NOMO-1 (cell line): ENCODE measurements around the gene BCAP29.

ENCODE experiments used
- DNase-seq, 2 experiments: peaks; one replicate each; lab custom pipeline; 2025; ENCODE audit not compliant: unreplicated experiment in 2 of 2; lab: John Stamatoyannopoulos, UW

BCAP29 gene

DNA sequence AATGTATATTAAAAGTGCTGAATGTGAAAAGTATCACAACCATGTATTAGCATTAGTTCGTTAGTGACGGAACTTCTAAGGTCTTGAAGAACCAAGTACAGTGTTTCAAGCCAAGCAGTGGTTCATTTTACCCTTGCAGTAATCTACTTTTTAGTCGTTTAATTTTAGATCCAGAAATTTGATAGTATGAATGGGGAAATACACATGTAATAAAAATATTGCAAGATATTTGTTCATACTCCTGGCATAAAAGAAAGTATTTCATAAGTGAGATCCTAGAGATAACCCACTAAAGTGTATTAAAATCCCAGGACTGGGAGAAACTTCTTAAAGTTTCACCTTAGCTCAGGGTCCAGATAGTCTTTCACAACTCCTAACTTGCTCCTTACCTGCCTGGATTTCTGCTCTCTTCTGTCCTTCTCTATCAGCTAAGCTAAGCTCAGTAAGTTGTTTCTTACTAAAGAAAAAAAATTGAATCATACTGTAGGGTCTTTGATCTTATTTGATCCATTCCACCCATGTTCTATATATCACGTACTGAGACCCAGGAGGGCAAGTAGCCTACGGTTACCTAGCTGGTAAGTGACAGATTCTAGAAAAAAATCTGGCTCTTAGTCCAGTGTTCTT, 1.5 kb downstream of the BCAP29 start:
- DNase-seq: no peak

DNA sequence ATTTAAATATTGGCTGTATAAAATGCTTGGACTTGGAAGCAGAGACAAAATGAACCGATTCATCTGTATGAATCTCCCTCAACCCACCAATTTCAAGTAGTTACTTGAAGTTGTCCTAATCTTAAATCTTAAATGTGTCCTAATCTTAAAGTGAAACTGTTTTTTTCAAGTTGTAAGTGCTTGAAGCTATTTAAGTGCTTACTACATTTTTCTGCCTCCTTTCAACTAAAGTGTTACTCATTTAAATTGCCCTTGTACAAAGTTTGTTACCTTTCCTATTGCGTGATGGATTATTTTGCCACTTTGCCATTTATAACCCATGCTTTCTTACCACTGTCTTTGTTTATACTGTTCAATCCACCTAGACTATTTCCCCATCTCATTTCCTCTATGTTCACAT, 2.8 kb downstream of the BCAP29 start:
- no peak for DNase-seq

DNA sequence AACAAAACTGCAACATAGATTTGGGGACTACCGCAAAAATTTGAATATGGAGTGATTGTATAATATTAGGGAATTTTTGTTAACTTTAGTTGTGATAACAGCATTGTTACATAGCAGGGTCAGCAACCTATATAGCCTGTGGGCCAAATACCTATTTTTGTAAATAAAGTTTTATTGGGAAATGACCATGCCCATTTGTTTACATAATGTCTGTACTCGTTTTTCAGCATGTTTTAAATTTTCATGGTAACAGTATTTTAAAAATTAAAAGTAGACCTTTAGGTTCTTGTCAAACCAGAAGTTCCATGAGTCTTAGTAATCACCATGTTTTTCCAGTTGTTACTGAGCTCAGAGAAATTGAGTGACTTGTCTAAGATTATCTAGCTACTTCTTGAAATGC, 4.7 kb downstream of the BCAP29 start:
- DNase-seq: no peak

DNA sequence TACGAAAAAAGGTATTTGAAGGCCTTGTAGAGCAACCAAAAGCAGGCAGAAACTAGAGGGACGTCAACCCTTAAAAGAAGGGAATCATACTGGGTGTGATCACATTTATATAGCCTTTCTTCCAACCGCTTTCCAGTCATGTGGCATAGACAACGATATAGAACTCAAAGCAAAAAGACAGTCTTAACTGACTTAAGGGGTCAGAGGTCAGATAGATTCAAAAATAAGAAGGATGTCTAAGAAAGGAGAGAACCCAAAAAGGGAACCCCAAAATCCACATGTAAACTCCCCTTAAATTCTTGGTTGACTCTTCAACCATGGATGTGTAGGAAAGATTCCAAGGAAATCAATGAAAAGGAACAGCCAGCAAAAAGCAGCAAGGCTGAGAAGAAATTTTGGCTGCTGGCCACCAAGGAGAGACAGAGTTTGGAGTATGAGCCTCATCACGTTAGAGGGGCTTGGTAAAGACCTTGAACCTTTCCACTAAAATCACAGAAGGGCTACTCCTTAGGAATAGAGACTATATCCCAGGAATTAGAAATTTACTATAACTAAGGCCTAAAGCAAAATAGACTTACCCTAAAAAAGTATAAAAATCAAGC, 8.6 kb downstream of the BCAP29 start:
- no peak for DNase-seq

DNA sequence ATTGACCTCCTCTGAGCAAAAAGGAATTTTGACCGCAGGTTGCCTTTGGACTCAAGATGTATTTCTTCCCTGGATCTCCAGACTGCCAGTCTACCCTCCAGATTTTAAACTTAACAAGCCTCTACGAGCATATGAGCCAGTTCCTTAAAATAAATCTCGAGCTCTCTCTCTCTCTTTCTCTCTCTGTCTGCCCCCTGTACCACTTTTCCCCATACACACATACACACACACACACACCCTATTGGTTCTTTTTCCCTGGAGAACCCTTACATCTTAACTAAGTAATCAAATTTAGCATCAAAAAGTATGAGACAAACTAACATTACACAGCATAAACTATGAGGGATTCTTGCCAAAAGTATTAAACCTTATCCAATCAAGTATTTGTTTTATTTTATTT, 11.4 kb downstream of the BCAP29 start:
- no peak for DNase-seq

DNA sequence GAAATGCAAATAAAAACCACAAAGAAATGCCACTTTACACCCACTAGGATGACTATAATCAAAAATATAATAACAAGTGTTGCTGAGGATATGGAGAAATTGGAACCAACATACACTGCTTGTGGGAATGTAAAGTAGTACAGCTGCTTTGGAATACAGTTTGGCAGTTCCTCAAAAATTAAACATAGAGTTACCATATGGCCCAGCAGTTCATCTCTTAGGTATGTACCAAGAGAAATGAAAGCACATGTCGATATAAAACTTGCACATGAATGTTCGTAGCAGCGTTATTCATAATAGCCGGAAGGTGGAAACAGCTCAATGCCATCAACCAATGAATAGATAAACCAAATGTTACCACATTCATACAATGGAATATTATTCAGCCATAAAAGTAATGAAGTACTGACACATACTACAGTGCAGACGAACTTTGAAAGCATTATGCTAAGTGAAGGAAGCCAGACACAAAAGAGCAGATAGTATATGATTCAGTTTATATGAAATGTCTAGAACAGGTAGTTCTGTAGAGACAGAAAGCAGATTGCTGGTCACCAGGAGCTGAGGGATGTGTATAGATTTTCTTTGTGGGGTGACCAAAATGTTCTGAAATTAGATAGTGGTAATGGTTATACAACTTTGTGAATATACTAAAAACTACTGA, 12.4 kb downstream of the BCAP29 start:
- DNase-seq: no peak

DNA sequence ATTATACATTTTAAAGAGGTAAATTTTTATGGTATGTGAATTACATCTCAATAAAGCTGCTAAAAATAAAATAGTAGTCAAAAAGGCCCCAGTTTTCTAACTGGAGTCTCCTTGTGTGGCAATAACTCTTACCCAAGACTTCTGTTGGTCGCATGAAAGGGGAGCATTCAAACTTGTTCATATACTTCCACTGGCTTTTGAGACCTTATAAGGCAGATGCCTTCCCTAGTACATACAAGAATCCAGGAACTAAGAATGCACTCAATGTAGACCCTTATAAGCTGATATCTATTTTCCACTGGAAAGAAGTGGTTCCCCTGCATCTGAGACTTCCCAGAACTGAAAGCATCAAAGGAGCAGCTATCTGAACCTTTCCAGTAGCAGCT, 13.0 kb downstream of the BCAP29 start:
- DNase-seq: no peak

DNA sequence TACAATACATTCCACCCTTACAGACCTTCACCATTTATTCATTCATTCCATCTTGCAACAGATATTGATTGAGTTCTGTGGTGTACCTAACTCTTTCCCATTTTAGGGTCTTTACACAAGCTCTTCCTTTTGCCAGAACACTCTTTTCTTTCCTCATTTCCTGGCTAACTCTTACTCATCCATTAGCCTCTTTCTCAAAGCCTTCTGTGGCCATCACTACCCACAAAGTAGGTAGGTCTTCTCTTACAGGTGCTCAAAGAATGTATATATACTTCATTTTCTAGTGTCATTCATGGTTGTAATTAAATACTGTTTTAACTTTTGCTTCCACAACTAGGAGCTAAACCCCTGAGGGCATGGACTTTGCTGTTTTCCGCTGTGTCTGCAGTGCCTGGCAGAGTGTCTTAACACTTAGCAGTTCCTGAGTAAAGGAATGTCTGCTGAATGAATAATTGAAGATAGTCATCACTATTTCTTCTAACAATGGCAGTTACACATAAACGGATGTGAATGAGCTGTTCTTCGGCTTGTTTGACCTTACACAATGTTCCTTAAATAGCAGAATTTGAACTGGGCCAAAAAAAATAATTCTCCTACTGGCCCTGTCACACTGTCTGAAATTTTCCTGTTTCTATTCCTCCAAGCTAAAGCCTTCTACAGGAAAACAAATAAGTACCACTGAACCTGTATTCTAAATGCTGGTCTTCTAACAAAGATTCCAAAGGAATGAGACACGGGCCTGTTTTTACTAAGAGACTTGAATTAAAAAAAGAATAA, 15.1 kb downstream of the BCAP29 start:
- DNase-seq: no peak

DNA sequence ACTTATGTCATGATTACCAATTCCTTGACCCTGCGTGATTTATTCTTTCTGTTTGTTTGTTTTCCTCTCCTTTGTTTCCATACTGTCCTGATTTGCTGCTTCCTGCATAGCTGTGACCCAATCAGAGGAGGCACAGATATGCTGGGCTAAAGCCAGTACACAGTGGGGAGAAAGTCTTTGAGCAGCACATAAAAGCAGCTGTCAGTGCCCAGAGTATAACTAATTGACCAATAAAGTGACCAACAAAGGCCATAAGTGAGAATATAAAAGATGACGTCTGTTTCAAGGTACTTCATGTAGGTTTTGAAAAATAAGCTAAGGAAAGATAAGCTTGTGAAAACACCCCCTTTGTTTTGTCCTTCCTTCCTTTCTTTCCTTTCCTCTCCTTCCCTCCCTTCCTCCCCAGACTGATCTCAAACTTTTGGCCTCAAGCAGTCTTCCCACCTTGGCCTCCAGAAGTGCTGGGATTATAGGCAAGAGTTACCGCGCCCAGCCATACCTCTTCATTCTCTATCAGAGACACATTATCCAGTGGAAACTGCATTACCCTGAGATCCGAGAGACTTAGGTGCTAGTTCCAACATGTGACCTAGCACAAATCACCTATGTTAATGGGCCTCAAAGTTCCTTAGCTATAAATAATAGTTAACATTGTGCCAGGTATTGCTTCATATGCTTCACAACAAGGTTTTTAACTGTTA, 17.0 kb downstream of the BCAP29 start:
- no peak for DNase-seq

DNA sequence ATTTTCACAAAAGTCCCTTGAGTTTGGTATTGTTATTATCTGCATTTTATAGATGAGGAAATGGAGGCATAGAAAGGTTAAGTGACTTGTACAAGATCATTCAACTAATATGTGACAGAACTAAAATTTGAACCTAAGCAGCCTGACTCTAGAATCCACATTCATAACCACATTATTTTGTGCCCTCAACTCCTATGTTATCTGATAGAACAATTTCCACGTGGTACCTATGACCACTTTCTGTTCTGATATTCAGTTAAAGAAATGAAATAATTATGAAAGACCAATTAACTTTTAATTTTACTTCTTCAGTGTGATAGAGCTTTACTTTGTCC, 17.5 kb downstream of the BCAP29 start:
- DNase-seq: no peak

DNA sequence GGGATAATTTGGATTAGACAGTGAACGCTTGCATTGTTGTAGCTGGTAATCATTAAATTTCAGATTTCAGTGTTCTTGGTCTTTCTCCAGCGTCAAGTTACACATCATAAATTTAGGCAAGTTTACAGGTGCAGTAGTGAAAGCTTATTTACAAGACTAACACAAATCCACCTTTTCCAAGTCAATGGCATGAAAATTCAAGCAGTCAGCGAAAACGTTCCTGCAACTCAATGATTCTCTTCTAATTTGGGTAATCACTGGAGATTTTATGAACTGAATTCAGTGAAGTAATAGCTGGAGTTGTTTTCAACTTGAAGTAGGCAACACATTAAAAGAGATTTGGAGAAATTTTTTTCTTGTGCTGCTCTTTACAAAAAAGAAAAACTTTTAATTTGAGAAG, 17.9 kb downstream of the BCAP29 start:
- DNase-seq: no peak

DNA sequence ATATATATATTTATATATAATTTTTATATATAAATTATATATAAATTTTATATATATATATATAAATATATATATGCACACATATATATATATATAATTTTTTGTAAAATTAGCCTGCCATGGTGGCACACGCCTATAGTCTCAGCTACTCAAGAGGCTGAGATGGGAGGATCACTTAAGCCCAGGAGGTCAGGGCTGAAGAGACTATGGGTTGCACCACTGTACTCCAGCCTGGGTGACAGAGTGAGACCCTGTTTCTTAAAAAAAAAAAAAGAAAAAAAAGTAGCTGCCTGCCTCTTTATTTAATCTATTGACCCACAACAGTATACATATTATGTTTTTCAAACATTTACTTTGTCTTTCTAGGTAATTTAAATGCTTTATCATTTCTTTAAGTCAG, 19.2 kb downstream of the BCAP29 start:
- DNase-seq: no peak

DNA sequence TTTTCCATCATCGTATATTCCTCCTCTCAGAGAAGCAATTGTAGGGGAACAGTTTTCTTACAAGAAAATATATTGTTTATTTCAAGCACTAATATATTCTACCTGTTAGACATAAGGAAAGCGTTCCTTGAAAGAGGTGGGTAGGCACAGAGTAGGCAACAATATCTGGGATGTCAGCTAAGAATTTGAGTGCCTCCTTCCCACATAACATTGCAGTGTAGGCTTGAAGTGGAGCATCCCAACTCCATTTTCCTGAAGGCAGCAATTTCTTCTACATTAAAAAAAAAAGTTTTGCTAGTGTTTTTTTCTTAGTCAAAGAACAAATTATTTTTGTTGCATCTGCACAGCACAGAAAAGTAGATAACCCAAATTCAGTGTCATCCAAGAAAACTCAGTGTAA, 20.8 kb downstream of the BCAP29 start:
- DNase-seq: no peak

DNA sequence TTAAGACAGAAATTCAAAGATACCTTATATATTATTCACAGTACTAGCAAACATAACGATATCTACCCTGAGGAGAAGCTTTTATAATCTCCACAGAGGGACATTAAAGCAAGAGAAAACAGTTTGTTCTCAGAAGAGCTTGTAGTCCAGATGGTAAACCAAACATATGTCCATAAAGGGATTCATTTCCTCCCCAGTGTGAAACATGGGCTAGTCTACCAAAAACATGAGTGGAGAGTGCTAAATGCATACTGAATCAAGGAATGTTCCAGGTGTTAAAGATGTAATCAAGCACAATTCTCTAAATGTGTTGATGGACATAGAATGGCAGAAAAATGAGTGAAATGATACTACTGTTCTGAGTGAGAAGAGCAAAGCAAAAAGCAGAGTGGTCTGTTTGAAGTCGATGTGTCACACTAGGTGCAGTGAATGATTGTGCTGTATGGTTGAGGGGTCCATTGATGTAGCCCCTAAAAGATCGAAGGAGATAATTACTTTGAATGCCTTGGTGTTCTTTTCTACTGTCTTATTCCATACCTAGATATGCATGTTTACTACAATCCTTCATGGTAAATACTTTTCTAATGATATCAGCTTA, 25.3 kb downstream of the BCAP29 start:
- no peak for DNase-seq

DNA sequence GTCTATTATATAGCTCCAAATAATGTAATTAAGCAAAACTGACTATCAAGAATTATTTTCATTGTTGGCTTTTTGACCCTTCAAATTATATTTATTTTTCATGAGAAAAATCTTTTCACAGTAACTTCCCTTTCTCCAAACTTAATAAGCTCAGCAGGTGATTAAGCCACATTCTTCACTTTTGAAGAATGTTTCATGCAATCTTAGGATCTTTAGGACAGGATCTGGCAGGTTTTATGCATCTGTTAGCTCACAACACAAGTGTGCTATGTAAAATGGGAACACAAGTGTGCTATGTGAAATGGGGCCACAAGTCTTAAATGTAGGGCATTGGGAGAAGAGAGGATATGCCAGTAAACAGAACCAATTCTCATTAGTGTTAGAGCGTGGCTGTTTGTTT, 26.3 kb downstream of the BCAP29 start:
- DNase-seq: no peak

DNA sequence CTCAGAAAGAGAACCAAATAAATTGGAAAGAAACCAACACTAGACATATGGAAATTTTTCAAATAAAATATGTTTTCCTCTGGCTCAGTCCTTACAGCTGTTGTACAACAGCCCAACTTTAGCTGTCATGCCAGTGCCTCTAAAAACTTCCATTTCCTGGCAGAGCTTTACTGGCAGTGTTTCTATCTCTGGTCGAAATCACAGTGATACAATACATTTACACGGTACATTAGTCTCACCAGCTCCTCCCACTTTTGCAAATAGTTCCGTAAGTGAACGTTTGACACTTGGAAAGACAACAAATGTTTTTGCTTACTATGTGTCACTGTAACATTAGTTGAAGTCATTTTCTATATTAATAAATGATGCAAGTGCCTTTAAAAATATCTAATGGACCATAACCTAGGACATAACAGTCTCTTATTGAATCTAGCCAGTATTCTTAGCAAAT, 29.8 kb downstream of the BCAP29 start:
- DNase-seq: no peak

DNA sequence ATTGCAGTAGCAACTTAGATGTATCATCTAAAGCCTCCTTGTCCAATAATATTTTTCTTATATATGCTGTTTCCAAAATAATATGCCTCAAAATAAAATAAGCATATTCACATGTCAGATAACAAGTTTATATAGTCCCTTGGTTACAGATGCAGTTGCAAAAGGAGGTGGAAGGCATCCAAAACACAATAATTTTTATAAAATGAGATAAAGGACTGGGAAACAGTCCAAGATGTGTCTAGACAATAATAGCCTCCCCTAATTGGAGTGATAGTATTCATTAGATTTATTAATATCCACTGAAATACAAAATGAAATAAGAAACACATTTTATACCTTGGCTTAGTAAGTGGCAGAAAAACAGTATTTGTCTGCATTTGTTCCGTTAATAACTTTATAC, 30.3 kb downstream of the BCAP29 start:
- DNase-seq: no peak

DNA sequence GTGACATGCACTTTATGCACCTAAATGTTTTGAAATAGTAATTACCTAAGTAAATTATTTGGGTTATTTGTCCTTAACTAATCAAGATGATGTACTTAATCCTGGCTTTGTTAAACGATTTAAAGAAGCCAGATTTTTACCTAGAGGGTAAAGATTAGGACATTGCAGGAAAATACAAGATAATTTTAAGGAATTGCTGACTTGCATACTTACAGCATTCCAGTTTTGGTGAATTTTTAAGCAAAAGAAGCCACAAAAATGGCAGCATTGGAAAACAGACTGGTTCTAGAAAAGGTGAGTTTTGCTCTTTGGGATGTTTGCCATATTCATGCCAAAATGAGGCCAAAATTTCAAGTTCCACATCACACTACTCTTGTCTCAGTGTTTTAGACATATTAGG, 33.4 kb downstream of the BCAP29 start:
- no peak for DNase-seq

DNA sequence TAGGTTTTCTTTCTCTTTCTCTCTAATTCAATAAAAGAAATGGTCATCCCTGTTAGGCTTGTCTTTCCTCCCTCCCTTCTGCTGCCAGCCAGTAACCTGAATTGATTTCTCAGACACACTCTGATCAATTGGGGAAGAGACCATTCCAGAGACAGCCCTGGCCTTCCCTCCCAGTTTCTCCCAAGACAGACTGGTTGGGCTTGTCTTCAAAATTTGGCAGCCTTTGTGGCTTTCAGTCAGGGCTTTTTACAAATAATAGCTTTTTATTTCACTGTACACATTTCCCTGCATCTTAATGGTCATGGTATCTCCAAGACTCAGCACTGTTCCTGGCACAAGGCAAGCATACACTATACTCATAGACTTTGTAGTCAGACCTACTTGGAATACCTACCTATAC, 33.9 kb downstream of the BCAP29 start:
- no peak for DNase-seq

DNA sequence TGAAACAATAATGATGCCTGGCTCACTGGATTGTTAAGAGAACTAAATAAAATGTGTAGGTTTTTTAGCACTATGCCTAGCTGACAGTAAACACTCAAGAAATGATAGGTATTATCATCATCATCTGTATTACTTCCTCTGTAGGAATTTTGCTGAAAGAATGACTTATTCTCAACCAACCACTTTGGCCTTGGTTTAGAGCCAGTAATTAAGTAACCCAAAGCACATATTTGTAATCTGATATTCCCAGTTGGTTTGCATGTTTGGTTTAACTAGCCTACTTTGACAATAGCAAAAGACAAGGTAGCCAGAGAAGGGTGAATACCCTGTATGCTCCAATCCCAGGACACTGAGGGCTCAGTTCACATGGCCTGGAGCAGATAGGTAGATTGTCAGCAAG, 34.4 kb downstream of the BCAP29 start:
- DNase-seq: no peak
